HG03175 (cell line): ENCODE data around the gene HDAC4.

Experiments
- ATAC-seq: cut with Tn5 transposase; IDR thresholded peaks from one replicate; pipeline ENCODE4 v1.9.1; 2021; ENCODE audit warnings: mild to moderate bottlenecking, moderate library complexity; ENCODE audit not compliant: unreplicated experiment

HDAC4 gene

GRCh38 chr2:239194731-239195317 lies 206.0 kb downstream of the HDAC4 start:
- ATAC-seq, result no peak

GRCh38 chr2:239193925-239194677 lies 206.7 kb downstream of the HDAC4 start:
- ATAC-seq, result no peak

- ATAC-seq, result no peak
Measured at GRCh38 chr2:239193401-239193811, 207.4 kb downstream of the HDAC4 start.

- ATAC-seq, result no peak
Measured at GRCh38 chr2:239192975-239193374, 207.8 kb downstream of the HDAC4 start.

- ATAC-seq, result no peak
Measured at GRCh38 chr2:239192456-239192855, 208.4 kb downstream of the HDAC4 start.

GRCh38 chr2:239190921-239191885 lies 209.6 kb downstream of the HDAC4 start:
- ATAC-seq, result no peak

- no peak for ATAC-seq
Measured at GRCh38 chr2:239190361-239190760, 210.5 kb downstream of the HDAC4 start.

GRCh38 chr2:239189711-239190131 lies 211.1 kb downstream of the HDAC4 start:
- no peak for ATAC-seq

- no peak for ATAC-seq
Measured at GRCh38 chr2:239188536-239188935, 212.3 kb downstream of the HDAC4 start.

GRCh38 chr2:239187464-239188253 lies 213.2 kb downstream of the HDAC4 start:
- ATAC-seq, result no peak

- no peak for ATAC-seq
Measured at GRCh38 chr2:239186516-239187357, 214.1 kb downstream of the HDAC4 start.

- ATAC-seq, result no peak
Measured at GRCh38 chr2:239184968-239185903, 215.6 kb downstream of the HDAC4 start.

- ATAC-seq, result no peak
Measured at GRCh38 chr2:239184179-239184578, 216.6 kb downstream of the HDAC4 start.

GRCh38 chr2:239182981-239183791 lies 217.6 kb downstream of the HDAC4 start:
- ATAC-seq, result no peak

GRCh38 chr2:239181903-239182581 lies 218.8 kb downstream of the HDAC4 start:
- ATAC-seq, result no peak

- ATAC-seq, result no peak
Measured at GRCh38 chr2:239181074-239181902, 219.5 kb downstream of the HDAC4 start.
